GM12878 (cell line): ENCODE results near the gene GFAP. TPM values are rescaled to one million over a fixed set of nuclear protein-coding genes. Genes with fewer than 3 reads are reported as not detected.

Experiments used
- DPF2 ChIP-seq: fragments of 450-650 bp; IDR thresholded peaks from 2 replicates; pipeline ENCODE4 v1.6.1; 2017; ENCODE audit warnings: mild to moderate bottlenecking
- ELK1 ChIP-seq: IDR thresholded peaks from 2 replicates; pipeline ENCODE4 v1.6.1; 2012; ENCODE audit warnings: low read depth, low read length, improper control_type of control experiment
- FOS ChIP-seq: IDR thresholded peaks from 3 replicates; pipeline ENCODE4 v1.6.1; 2011; ENCODE audit warnings: borderline replicate concordance; ENCODE audit not compliant: insufficient read length; ENCODE audit errors: extremely low read depth
- MTA2 ChIP-seq: fragments of 450-650 bp; IDR thresholded peaks from 2 replicates; pipeline ENCODE4 v1.6.1; 2016; ENCODE audit warnings: low read depth, mild to moderate bottlenecking, moderate library complexity
- POLR2AphosphoS2 ChIP-seq: IDR thresholded peaks from 2 replicates; pipeline ENCODE4 v1.6.1; 2011; ENCODE audit warnings: low read depth, mild to moderate bottlenecking, low read length, improper control_type of control experiment, moderate library complexity
- SIN3A ChIP-seq: IDR thresholded peaks from 2 replicates; pipeline ENCODE4 v1.6.1; 2012; ENCODE audit warnings: low read depth, low read length, improper control_type of control experiment
- SKIL ChIP-seq: fragments of 450-650 bp; IDR thresholded peaks from 2 replicates; pipeline ENCODE4 v1.6.1; 2017; ENCODE audit warnings: mild to moderate bottlenecking, low read depth, inconsistent platforms; ENCODE audit not compliant: poor library complexity, severe bottlenecking
- ZNF24 ChIP-seq: fragments of 450-650 bp; IDR thresholded peaks from 2 replicates; pipeline ENCODE4 v1.6.1; 2017; ENCODE audit warnings: antibody characterized with exemption, mild to moderate bottlenecking
- polyA plus RNA-seq, 11 experiments: library from polyadenylated mRNA; depleted of rRNA in 4 of 11; unstranded in 6 of 11; stranded (reverse) in 5 of 11; fragments of >200 nt; fragmentation: Nextera tagmentation in 4 of 11; fragmentation: Illumina TruSeq in 1 of 11; extraction: Ambion mirVana in 4 of 11; extraction: Trizol in 1 of 11; gene quantifications; 1 replicate in 1 of 11; 2 replicates in 10 of 11; pipeline versions ENCODE4 v1.2.1 to v1.2.3, GENCODE V29; 2011 to 2016; ENCODE audit warnings: inconsistent platforms in 2 of 11, missing spikeins in 2 of 11, low read depth in 1 of 11
- total RNA-seq, 4 experiments: library from RNA; depleted of rRNA in 3 of 4; stranded (reverse); fragments of >200 nt in 3 of 4; fragmentation: Illumina TruSeq in 1 of 4; extraction: Trizol in 1 of 4; gene quantifications; 2 replicates each; pipeline versions ENCODE4 v1.2.1 to v1.2.3, GENCODE V29; 2013 to 2021

Gene GFAP
- total and polyA plus RNA-seq, 10 of the 15 experiments (the other 5 are each of a cell fraction or from before 2014, with no cell fraction given): 0.04 to 0.25 TPM; not detected in 8

DNA sequence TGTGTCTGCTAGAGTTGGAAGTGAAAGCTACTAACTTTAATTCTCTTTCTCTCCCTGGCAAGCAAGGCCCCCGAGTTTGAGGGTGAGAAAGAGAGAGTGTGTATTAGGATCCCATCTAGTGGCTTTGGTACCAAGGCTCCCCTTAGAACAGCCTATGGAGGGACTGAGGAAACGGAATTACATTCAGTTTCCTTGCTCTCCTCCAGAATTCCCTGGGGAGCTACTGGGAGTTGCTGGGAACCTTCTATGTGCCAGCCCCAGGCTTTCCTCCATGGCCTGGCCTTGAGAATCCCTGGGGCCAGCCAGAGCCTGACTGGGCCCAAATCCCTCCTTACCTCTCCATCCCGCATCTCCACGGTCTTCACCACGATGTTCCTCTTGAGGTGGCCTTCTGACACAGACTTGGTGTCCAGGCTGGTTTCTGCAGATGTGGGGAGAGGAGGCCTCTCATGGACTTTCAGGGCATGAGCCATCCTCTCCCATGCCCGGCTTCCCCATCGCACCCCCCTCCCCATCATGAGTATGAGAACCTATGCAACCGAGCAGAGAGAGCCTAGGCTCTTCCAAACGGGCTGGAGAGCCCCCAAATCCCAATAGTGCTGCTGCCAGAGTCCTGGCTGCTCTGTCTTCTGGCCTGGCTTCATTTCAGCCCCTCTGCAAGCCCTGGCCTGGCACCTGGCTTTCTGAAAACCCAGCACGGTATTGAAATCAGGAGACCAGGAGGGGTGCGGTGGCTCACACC, 7.4 kb downstream of the GFAP start (continued):
- no peak for TF ChIP-seq SKIL
- TF ChIP-seq DPF2: no peak
- no peak for TF ChIP-seq FOS
- TF ChIP-seq ELK1: no peak
- TF ChIP-seq ZNF24: no peak
- TF ChIP-seq SIN3A: no peak
- no peak for TF ChIP-seq MTA2
- TF ChIP-seq POLR2AphosphoS2: no peak
